Measurements from ENCODE around the gene LRP1B.

The LRP1B gene

GRCh38 chr2:140528982-140529381 is 1601.8 kb downstream of the LRP1B start:
- H4K20me1 ChIP-seq (ENCODE audit: insufficient read depth, low read length, poor library complexity, severe bottlenecking), result no peaks in the 10 kb centered on the region
- H3K27me3 ChIP-seq (ENCODE audit: insufficient read depth, low read length, poor library complexity, severe bottlenecking), result no peaks in the 10 kb centered on the region
- no peaks in the 10 kb centered on the region for H3K79me2 ChIP-seq (ENCODE audit: insufficient read depth, low read length)
- no peak overlapping the region for H3K4me2 ChIP-seq (ENCODE audit: low read depth, low read length, poor library complexity, severe bottlenecking)
- H3K9me2 ChIP-seq (replicated peaks; ENCODE audit: low read depth, low read length), result no peaks in the 10 kb centered on the region
- no peak for TF ChIP-seq EZH2phosphoT487 (IDR thresholded peaks at IDR 0.05; ENCODE audit: borderline replicate concordance)
- TF ChIP-seq, protein P1, sequence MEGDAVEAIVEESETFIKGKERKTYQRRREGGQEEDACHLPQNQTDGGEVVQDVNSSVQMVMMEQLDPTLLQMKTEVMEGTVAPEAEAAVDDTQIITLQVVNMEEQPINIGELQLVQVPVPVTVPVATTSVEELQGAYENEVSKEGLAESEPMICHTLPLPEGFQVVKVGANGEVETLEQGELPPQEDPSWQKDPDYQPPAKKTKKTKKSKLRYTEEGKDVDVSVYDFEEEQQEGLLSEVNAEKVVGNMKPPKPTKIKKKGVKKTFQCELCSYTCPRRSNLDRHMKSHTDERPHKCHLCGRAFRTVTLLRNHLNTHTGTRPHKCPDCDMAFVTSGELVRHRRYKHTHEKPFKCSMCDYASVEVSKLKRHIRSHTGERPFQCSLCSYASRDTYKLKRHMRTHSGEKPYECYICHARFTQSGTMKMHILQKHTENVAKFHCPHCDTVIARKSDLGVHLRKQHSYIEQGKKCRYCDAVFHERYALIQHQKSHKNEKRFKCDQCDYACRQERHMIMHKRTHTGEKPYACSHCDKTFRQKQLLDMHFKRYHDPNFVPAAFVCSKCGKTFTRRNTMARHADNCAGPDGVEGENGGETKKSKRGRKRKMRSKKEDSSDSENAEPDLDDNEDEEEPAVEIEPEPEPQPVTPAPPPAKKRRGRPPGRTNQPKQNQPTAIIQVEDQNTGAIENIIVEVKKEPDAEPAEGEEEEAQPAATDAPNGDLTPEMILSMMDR (conservative IDR thresholded peaks at IDR 0.05; ENCODE audit: low read length), result no peak
- no peaks in the 10 kb centered on the region for H3K9me3 ChIP-seq (ENCODE audit: insufficient read depth, low read depth, low read length)
- H2AFZ ChIP-seq (ENCODE audit: low read length), result no peak overlapping the region
- H3K9ac ChIP-seq (ENCODE audit: low read depth, low read length, poor library complexity, severe bottlenecking), result no peak overlapping the region
- no peak overlapping the region for H3K4me3 ChIP-seq (ENCODE audit: low read length, poor library complexity, severe bottlenecking)
- H3K36me3 ChIP-seq (ENCODE audit: insufficient read depth, low read length), result no peaks in the 10 kb centered on the region
- H3K4me1 ChIP-seq (ENCODE audit: insufficient read depth, low read length, poor library complexity, severe bottlenecking), result no peaks in the 10 kb centered on the region
- no peaks in the 10 kb centered on the region for H3F3A ChIP-seq (ENCODE audit: low read depth)

GRCh38 chr2:140526575-140526974 is 1604.2 kb downstream of the LRP1B start:
- no peak overlapping the region for H3K4me2 ChIP-seq (ENCODE audit: low read depth, low read length, poor library complexity, severe bottlenecking)
- no peaks in the 10 kb centered on the region for H3F3A ChIP-seq (ENCODE audit: low read depth)
- H3K9ac ChIP-seq (ENCODE audit: low read depth, low read length, poor library complexity, severe bottlenecking), result no peak overlapping the region
- TF ChIP-seq EZH2phosphoT487 (IDR thresholded peaks at IDR 0.05; ENCODE audit: borderline replicate concordance), result no peak
- TF ChIP-seq, protein P1 (conservative IDR thresholded peaks at IDR 0.05; ENCODE audit: low read length), result no peak
- no peaks in the 10 kb centered on the region for H3K9me2 ChIP-seq (replicated peaks; ENCODE audit: low read depth, low read length)
- no peaks in the 10 kb centered on the region for H3K79me2 ChIP-seq (ENCODE audit: insufficient read depth, low read length)
- no peaks in the 10 kb centered on the region for H3K9me3 ChIP-seq (ENCODE audit: insufficient read depth, low read depth, low read length)
- no peaks in the 10 kb centered on the region for H4K20me1 ChIP-seq (ENCODE audit: insufficient read depth, low read length, poor library complexity, severe bottlenecking)
- no peaks in the 10 kb centered on the region for H3K27me3 ChIP-seq (ENCODE audit: insufficient read depth, low read length, poor library complexity, severe bottlenecking)
- H2AFZ ChIP-seq (ENCODE audit: low read length), result no peak overlapping the region
- no peak overlapping the region for H3K4me3 ChIP-seq (ENCODE audit: low read length, poor library complexity, severe bottlenecking)
- H3K36me3 ChIP-seq (ENCODE audit: insufficient read depth, low read length), result no peaks in the 10 kb centered on the region
- H3K4me1 ChIP-seq (ENCODE audit: insufficient read depth, low read length, poor library complexity, severe bottlenecking), result no peaks in the 10 kb centered on the region

DNA sequence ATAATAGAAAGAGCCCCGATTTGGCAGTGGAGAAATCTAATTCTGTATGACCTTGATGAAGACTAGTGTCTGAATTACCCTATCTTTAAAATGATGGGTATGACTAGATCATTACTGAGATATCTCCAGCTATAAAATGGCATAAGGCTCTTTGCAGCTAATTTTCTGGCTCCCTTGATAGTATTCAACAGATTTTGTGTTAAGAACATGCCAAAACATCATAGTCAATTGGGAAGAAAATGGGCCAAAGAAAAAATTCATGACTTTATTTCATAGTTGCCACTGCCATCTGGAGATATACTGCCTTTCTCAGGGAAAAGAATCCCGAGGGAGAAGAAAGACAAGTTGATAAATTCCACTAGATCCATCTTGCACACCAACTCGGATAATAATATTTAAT is 1618.7 kb downstream of the LRP1B start:
- H3K4me1 ChIP-seq (ENCODE audit: insufficient read depth, low read length, poor library complexity, severe bottlenecking), result no peaks in the 10 kb centered on the region
- no peaks in the 10 kb centered on the region for H3K79me2 ChIP-seq (ENCODE audit: insufficient read depth, low read length)
- no peaks in the 10 kb centered on the region for H3K27me3 ChIP-seq (ENCODE audit: insufficient read depth, low read length, poor library complexity, severe bottlenecking)
- TF ChIP-seq EZH2phosphoT487 (IDR thresholded peaks at IDR 0.05; ENCODE audit: borderline replicate concordance), result no peak
- TF ChIP-seq, protein P1 (conservative IDR thresholded peaks at IDR 0.05; ENCODE audit: low read length), result no peak
- H3F3A ChIP-seq (ENCODE audit: low read depth), result no peaks in the 10 kb centered on the region
- no peaks in the 10 kb centered on the region for H3K9me2 ChIP-seq (replicated peaks; ENCODE audit: low read depth, low read length)
- no peak overlapping the region for H3K9ac ChIP-seq (ENCODE audit: low read depth, low read length, poor library complexity, severe bottlenecking)
- no peak overlapping the region for H3K4me3 ChIP-seq (ENCODE audit: low read length, poor library complexity, severe bottlenecking)
- no peaks in the 10 kb centered on the region for H4K20me1 ChIP-seq (ENCODE audit: insufficient read depth, low read length, poor library complexity, severe bottlenecking)
- H3K9me3 ChIP-seq (ENCODE audit: insufficient read depth, low read depth, low read length), result no peaks in the 10 kb centered on the region
- no peak overlapping the region for H3K4me2 ChIP-seq (ENCODE audit: low read depth, low read length, poor library complexity, severe bottlenecking)
- H2AFZ ChIP-seq (ENCODE audit: low read length), result no peak overlapping the region
- no peaks in the 10 kb centered on the region for H3K36me3 ChIP-seq (ENCODE audit: insufficient read depth, low read length)
